GM12878 (cell line): ENCODE results near the gene FAM241A.

ENCODE experiments used
- CREM ChIP-seq: IDR thresholded peaks from 2 replicates; pipeline ENCODE4 v1.6.1; 2014; ENCODE audit warnings: antibody characterized with exemption, low read depth
- NKRF ChIP-seq: fragments of 450-650 bp; conservative IDR thresholded peaks from 2 replicates; pipeline ENCODE4 v1.6.1; 2017; ENCODE audit warnings: mild to moderate bottlenecking, moderate library complexity
- TAF1 ChIP-seq: IDR thresholded peaks from 2 replicates; pipeline ENCODE4 v1.6.1; 2011; ENCODE audit warnings: mild to moderate bottlenecking, low read depth, low read length, borderline replicate concordance
- TARDBP ChIP-seq: IDR thresholded peaks from 2 replicates; pipeline ENCODE4 v1.6.1; 2016; ENCODE audit warnings: borderline replicate concordance
- USF2 ChIP-seq: IDR thresholded peaks from 2 replicates; pipeline ENCODE4 v1.6.1; 2011; ENCODE audit warnings: low read depth, low read length, improper control_type of control experiment, borderline replicate concordance

- TF ChIP-seq TAF1 = no peak
- TF ChIP-seq NKRF = no peak
- TF ChIP-seq USF2 = no peak
- TF ChIP-seq TARDBP = no peak
- no peak for TF ChIP-seq CREM
Measured at GRCh38 chr4:112181358-112182000, 36.2 kb downstream of the FAM241A start.
